Loucy (cell line): Measurements from ENCODE around the gene SRRM5.

ENCODE experiments used
- H2AFZ ChIP-seq: fragments of 200-600 bp; sonication (generic); 2 replicates; pipeline ENCODE4 v1.6.0; 2016; ENCODE audit warnings: antibody characterized with exemption, mild to moderate bottlenecking, low read length, moderate library complexity
- H3F3A ChIP-seq: fragments of 200-600 bp; 2 replicates; pipeline ENCODE4 v1.6.0; 2016; ENCODE audit warnings: antibody characterized with exemption, low read depth, mild to moderate bottlenecking
- H3K27me3 ChIP-seq: fragments of 200-600 bp; sonication (generic); 2 replicates; pipeline ENCODE4 v1.6.1; 2014; ENCODE audit warnings: low read length, mild to moderate bottlenecking; ENCODE audit not compliant: insufficient read depth, poor library complexity, severe bottlenecking
- H3K36me3 ChIP-seq: fragments of 200-600 bp; sonication (generic); 2 replicates; pipeline ENCODE4 v1.6.1; 2016; ENCODE audit warnings: low read length; ENCODE audit not compliant: insufficient read depth
- H3K4me1 ChIP-seq: fragments of 200-600 bp; sonication (generic); 2 replicates; pipeline ENCODE4 v1.5.1; 2014; ENCODE audit warnings: low read length, mild to moderate bottlenecking; ENCODE audit not compliant: insufficient read depth, poor library complexity, severe bottlenecking
- H3K4me2 ChIP-seq: fragments of 200-600 bp; sonication (generic); 2 replicates; pipeline ENCODE4 v1.6.0; 2014; ENCODE audit warnings: antibody characterized with exemption, low read length, low read depth, mild to moderate bottlenecking; ENCODE audit not compliant: poor library complexity, severe bottlenecking
- H3K4me3 ChIP-seq: fragments of 200-600 bp; sonication (generic); 2 replicates; pipeline ENCODE4 v1.5.1; 2014; ENCODE audit warnings: low read length, mild to moderate bottlenecking, mixed read lengths; ENCODE audit not compliant: poor library complexity, severe bottlenecking
- H3K79me2 ChIP-seq: fragments of 200-600 bp; sonication (generic); 2 replicates; pipeline ENCODE4 v1.6.1; 2014; ENCODE audit warnings: low read length; ENCODE audit not compliant: insufficient read depth
- H3K9ac ChIP-seq: fragments of 200-600 bp; sonication (generic); 2 replicates; pipeline ENCODE4 v1.6.0; 2014; ENCODE audit warnings: mild to moderate bottlenecking, low read depth, low read length, moderate library complexity; ENCODE audit not compliant: poor library complexity, severe bottlenecking
- H3K9me2 ChIP-seq: fragments of 200-600 bp; sonication (generic); replicated peaks from 2 replicates; pipeline ENCODE4 v1.6.1; 2016; ENCODE audit warnings: low read depth, low read length, mixed read lengths
- H3K9me3 ChIP-seq: fragments of 200-600 bp; sonication (generic); 2 replicates; pipeline ENCODE4 v1.6.1; 2014; ENCODE audit warnings: mild to moderate bottlenecking, antibody characterized with exemption, low read length, low read depth; ENCODE audit not compliant: insufficient read depth
- H4K20me1 ChIP-seq: fragments of 200-600 bp; sonication (generic); 2 replicates; pipeline ENCODE4 v1.6.0; 2014; ENCODE audit warnings: antibody characterized with exemption, low read length, mild to moderate bottlenecking; ENCODE audit not compliant: insufficient read depth, poor library complexity, severe bottlenecking
- EZH2phosphoT487 ChIP-seq: fragments of 200-600 bp; IDR thresholded peaks from 2 replicates; pipeline ENCODE4 v1.6.1; 2018; ENCODE audit warnings: antibody characterized with exemption, mild to moderate bottlenecking, moderate library complexity, borderline replicate concordance
- TF ChIP-seq, protein P1 (sequence below): fragments of 200-600 bp; sonication (generic); conservative IDR thresholded peaks from 2 replicates; pipeline ENCODE4 v1.5.1; 2014; ENCODE audit warnings: mild to moderate bottlenecking, antibody characterized with exemption, low read length

Gene SRRM5

GRCh38 chr19:43610493-43610892 is 1.4 kb upstream of the SRRM5 start:
- TF ChIP-seq, protein P1, sequence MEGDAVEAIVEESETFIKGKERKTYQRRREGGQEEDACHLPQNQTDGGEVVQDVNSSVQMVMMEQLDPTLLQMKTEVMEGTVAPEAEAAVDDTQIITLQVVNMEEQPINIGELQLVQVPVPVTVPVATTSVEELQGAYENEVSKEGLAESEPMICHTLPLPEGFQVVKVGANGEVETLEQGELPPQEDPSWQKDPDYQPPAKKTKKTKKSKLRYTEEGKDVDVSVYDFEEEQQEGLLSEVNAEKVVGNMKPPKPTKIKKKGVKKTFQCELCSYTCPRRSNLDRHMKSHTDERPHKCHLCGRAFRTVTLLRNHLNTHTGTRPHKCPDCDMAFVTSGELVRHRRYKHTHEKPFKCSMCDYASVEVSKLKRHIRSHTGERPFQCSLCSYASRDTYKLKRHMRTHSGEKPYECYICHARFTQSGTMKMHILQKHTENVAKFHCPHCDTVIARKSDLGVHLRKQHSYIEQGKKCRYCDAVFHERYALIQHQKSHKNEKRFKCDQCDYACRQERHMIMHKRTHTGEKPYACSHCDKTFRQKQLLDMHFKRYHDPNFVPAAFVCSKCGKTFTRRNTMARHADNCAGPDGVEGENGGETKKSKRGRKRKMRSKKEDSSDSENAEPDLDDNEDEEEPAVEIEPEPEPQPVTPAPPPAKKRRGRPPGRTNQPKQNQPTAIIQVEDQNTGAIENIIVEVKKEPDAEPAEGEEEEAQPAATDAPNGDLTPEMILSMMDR, result no peak
- no peak for TF ChIP-seq EZH2phosphoT487
- Histone ChIP-seq H3F3A (no peaks in the 10 kb centered on the region), H3K9ac (no peak overlapping the region), H4K20me1 (peaks cover 31% of the 10 kb centered on the region), H3K27me3 (no peaks in the 10 kb centered on the region), H3K4me1 (peaks cover 5% of the 10 kb centered on the region), H3K79me2 (peaks cover 64% of the 10 kb centered on the region), H3K4me2 (no peak overlapping the region), H3K9me3 (no peaks in the 10 kb centered on the region), H3K36me3 (peaks cover 51% of the 10 kb centered on the region; the same call in 1 of the 2 replicates), H3K4me3 (no peak overlapping the region), H3K9me2 (no peaks in the 10 kb centered on the region), H2AFZ (no peak overlapping the region)

DNA sequence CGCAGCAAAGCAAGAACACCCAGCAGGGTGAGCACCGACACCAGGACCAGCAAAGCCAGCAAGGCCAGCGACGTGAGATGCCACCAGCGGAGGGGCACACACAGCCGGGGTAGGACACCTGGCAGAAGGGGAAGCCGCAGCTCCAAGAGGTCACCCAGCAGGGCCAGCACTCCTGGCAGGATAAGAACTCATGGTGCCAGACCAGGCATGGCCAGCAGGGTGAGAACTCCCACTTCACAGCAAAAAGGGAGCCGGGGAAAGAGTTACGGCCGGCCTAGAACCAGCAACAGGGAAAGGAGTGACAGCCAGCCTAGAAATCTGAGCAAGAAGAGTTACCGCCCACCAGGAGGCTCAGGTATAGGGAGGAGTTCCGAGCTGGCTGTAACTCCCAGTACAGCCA is 486 bp downstream of the SRRM5 start:
- no peak for TF ChIP-seq EZH2phosphoT487
- TF ChIP-seq, protein P1, result no peak
- H3K27me3 ChIP-seq, result no peaks in the 10 kb centered on the region

DNA sequence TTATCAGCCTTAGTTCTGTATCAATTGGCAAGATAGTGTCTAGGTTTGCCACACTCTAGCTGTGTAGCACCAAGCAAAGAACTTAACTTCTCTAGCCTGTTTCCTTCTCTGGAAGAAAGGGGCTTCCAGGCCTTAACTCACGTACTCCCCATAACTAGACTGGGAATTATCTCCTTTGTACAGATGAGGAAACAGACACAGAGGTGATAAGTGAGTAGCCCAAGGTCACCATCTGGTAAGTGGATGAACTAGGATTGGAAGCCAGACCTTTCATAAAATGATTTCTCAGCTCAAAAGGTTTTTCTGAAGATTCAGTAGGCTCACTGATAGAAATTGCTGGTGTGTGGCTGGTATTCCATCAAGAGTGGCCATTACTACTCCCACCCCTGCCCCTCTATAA is 4.4 kb downstream of the SRRM5 start:
- no peak overlapping the region for H2AFZ ChIP-seq
- H3K79me2 ChIP-seq, result peaks cover 91% of the 10 kb centered on the region
- H3K36me3 ChIP-seq, result peaks cover 23% of the 10 kb centered on the region; the same call in 1 of the 2 replicates
- peaks cover 47% of the 10 kb centered on the region for H4K20me1 ChIP-seq
- peak overlapping the region; percentile 61 for H3K4me2 ChIP-seq
- H3K9me2 ChIP-seq, result no peaks in the 10 kb centered on the region
- H3K27me3 ChIP-seq, result no peaks in the 10 kb centered on the region
- peak overlapping the region; percentile 20 for H3K4me3 ChIP-seq
- TF ChIP-seq, protein P1, result no peak
- TF ChIP-seq EZH2phosphoT487, result no peak
- no peaks in the 10 kb centered on the region for H3F3A ChIP-seq
- no peaks in the 10 kb centered on the region for H3K9me3 ChIP-seq
- H3K4me1 ChIP-seq, result peaks cover 35% of the 10 kb centered on the region
- H3K9ac ChIP-seq, result peak overlapping the region; percentile 46

More for the DNA sequence above, 486 bp downstream of the SRRM5 start:
- H3K9me3 ChIP-seq, result no peaks in the 10 kb centered on the region
- H3K9ac ChIP-seq, result no peak overlapping the region
- no peaks in the 10 kb centered on the region for H3F3A ChIP-seq
- peaks cover 83% of the 10 kb centered on the region for H3K79me2 ChIP-seq
- peaks cover 13% of the 10 kb centered on the region for H3K4me1 ChIP-seq
- H3K4me2 ChIP-seq, result no peak overlapping the region
- H3K4me3 ChIP-seq, result no peak overlapping the region
- peaks cover 48% of the 10 kb centered on the region for H4K20me1 ChIP-seq
- no peaks in the 10 kb centered on the region for H3K9me2 ChIP-seq
- peaks cover 34% of the 10 kb centered on the region; the same call in 1 of the 2 replicates for H3K36me3 ChIP-seq
- H2AFZ ChIP-seq, result no peak overlapping the region
